Panc1 (cell line): Measurements from ENCODE around the gene COLGALT1.

Experiments
- POLR2AphosphoS5 ChIP-seq: IDR thresholded peaks from 2 replicates; pipeline ENCODE4 v1.6.1; 2012; ENCODE audit warnings: mild to moderate bottlenecking, low read depth, low read length, moderate library complexity
- SIN3A ChIP-seq: IDR thresholded peaks from 2 replicates; pipeline ENCODE4 v1.6.1; 2012; ENCODE audit warnings: low read depth, mild to moderate bottlenecking, low read length, moderate library complexity, borderline replicate concordance; ENCODE audit not compliant: insufficient read depth
- TF ChIP-seq, protein P1 (sequence below): fragments of 450-650 bp; IDR thresholded peaks from 2 replicates; pipeline ENCODE4 v1.5.1; 2017; ENCODE audit warnings: mild to moderate bottlenecking
- TF ChIP-seq, protein P2 (sequence below), 2 experiments: IDR thresholded peaks; 2 replicates each; pipeline ENCODE4 v1.6.1; 2011 to 2012; ENCODE audit warnings: low read depth in 2 of 2, control low read depth in 1 of 2, low read length in 1 of 2, mild to moderate bottlenecking in 1 of 2, moderate library complexity in 1 of 2; ENCODE audit not compliant: insufficient read depth in 1 of 2

DNA sequence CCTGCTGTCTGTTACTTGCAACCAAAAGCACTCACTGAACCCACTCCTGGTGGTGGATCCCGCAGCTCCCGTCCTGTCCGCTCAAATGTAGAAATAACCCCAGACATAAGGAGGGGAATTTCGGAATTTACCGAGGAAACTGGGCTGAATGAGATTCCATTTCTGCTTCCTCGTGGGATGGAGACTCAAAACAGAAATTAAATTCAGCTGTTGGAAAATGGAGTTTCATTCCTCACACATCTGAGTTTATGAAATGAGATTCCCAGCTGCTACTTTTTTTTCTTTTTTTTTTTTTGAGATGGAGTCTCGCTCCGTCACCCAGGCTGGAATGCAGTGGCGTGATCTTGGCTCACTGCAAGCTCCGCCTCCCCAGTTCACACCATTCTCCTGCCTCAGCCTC lies 44.3 kb downstream of the COLGALT1 start:
- TF ChIP-seq, protein P1, sequence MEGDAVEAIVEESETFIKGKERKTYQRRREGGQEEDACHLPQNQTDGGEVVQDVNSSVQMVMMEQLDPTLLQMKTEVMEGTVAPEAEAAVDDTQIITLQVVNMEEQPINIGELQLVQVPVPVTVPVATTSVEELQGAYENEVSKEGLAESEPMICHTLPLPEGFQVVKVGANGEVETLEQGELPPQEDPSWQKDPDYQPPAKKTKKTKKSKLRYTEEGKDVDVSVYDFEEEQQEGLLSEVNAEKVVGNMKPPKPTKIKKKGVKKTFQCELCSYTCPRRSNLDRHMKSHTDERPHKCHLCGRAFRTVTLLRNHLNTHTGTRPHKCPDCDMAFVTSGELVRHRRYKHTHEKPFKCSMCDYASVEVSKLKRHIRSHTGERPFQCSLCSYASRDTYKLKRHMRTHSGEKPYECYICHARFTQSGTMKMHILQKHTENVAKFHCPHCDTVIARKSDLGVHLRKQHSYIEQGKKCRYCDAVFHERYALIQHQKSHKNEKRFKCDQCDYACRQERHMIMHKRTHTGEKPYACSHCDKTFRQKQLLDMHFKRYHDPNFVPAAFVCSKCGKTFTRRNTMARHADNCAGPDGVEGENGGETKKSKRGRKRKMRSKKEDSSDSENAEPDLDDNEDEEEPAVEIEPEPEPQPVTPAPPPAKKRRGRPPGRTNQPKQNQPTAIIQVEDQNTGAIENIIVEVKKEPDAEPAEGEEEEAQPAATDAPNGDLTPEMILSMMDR: no peak
- TF ChIP-seq, protein P2, sequence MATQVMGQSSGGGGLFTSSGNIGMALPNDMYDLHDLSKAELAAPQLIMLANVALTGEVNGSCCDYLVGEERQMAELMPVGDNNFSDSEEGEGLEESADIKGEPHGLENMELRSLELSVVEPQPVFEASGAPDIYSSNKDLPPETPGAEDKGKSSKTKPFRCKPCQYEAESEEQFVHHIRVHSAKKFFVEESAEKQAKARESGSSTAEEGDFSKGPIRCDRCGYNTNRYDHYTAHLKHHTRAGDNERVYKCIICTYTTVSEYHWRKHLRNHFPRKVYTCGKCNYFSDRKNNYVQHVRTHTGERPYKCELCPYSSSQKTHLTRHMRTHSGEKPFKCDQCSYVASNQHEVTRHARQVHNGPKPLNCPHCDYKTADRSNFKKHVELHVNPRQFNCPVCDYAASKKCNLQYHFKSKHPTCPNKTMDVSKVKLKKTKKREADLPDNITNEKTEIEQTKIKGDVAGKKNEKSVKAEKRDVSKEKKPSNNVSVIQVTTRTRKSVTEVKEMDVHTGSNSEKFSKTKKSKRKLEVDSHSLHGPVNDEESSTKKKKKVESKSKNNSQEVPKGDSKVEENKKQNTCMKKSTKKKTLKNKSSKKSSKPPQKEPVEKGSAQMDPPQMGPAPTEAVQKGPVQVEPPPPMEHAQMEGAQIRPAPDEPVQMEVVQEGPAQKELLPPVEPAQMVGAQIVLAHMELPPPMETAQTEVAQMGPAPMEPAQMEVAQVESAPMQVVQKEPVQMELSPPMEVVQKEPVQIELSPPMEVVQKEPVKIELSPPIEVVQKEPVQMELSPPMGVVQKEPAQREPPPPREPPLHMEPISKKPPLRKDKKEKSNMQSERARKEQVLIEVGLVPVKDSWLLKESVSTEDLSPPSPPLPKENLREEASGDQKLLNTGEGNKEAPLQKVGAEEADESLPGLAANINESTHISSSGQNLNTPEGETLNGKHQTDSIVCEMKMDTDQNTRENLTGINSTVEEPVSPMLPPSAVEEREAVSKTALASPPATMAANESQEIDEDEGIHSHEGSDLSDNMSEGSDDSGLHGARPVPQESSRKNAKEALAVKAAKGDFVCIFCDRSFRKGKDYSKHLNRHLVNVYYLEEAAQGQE (IDR thresholded peaks at IDR 0.05; ENCODE audit: insufficient read depth in 1 of 2, low read depth in 2 of 2, low read length in 1 of 2): no peak
- no peak for TF ChIP-seq POLR2AphosphoS5
- TF ChIP-seq SIN3A: no peak
